Bone marrow (tissue), 2 donors: ENCODE measurements around the gene WDR72.

ENCODE experiments used
- DNase-seq, 2 donors: peaks; one replicate each; lab custom pipeline; 2025; lab: John Stamatoyannopoulos, UW

Gene WDR72

GRCh38 chr15:53534105-53534839 is 225.2 kb downstream of the WDR72 start:
- DNase-seq = no peak

- DNase-seq = no peak
These were observed 228.7 kb downstream of the WDR72 start for GRCh38 chr15:53530761-53531160.

GRCh38 chr15:53527996-53528395 is 231.5 kb downstream of the WDR72 start:
- DNase-seq = no peak

GRCh38 chr15:53525894-53526293 is 233.6 kb downstream of the WDR72 start:
- no peak for DNase-seq

GRCh38 chr15:53522991-53523390 is 236.5 kb downstream of the WDR72 start:
- DNase-seq = no peak

GRCh38 chr15:53520996-53521395 is 238.5 kb downstream of the WDR72 start:
- no peak for DNase-seq

- DNase-seq = no peak
These were observed 246.0 kb downstream of the WDR72 start for GRCh38 chr15:53513431-53513830.

- DNase-seq = no peak
These were observed 247.4 kb downstream of the WDR72 start for GRCh38 chr15:53512029-53512428.

- no peak for DNase-seq
These were observed 248.3 kb downstream of the WDR72 start for GRCh38 chr15:53511175-53511574.

GRCh38 chr15:53506370-53506769 is 253.1 kb downstream of the WDR72 start:
- no peak for DNase-seq

- DNase-seq = no peak
These were observed 260.5 kb downstream of the WDR72 start for GRCh38 chr15:53498996-53499395.

GRCh38 chr15:53490341-53490740 is 269.1 kb downstream of the WDR72 start:
- no peak for DNase-seq

GRCh38 chr15:53482055-53482454 is 277.4 kb downstream of the WDR72 start:
- no peak for DNase-seq

GRCh38 chr15:53477981-53478766 is 281.3 kb downstream of the WDR72 start:
- DNase-seq = no peak

- DNase-seq = no peak
These were observed 285.6 kb downstream of the WDR72 start for GRCh38 chr15:53473886-53474285.

- no peak for DNase-seq
These were observed 286.0 kb downstream of the WDR72 start for GRCh38 chr15:53473435-53473834.

- no peak for DNase-seq
These were observed 286.6 kb downstream of the WDR72 start for GRCh38 chr15:53472883-53473282.

GRCh38 chr15:53472210-53472609 is 287.3 kb downstream of the WDR72 start:
- no peak for DNase-seq

- no peak for DNase-seq
These were observed 288.7 kb downstream of the WDR72 start for GRCh38 chr15:53470743-53471142.

GRCh38 chr15:53469422-53469821 is 290.0 kb downstream of the WDR72 start:
- no peak for DNase-seq
